NCI-H2227 (cell line): ENCODE data around the gene PTCHD1.

Source experiments
- DNase-seq: peaks from one replicate; lab custom pipeline; 2025; ENCODE audit not compliant: unreplicated experiment; lab: John Stamatoyannopoulos, UW

PTCHD1 gene

GRCh38 chrX:23334848-23335599, at the start of gene PTCHD1:
Gene PTCHD1 (plus strand): TSS chrX:23334849. CDS start chrX:23334876, 27 bp downstream.
- peak; percentile 15 for DNase-seq

- no peak for DNase-seq
Observed at GRCh38 chrX:23286731-23287130, 47.9 kb upstream of the PTCHD1 start.

GRCh38 chrX:23287191-23287725, 47.4 kb upstream of the PTCHD1 start:
- no peak for DNase-seq

- DNase-seq, result no peak
Observed at GRCh38 chrX:23292354-23292987, 42.2 kb upstream of the PTCHD1 start.

GRCh38 chrX:23292988-23293651, 41.5 kb upstream of the PTCHD1 start:
- no peak for DNase-seq

GRCh38 chrX:23304881-23305280, 29.8 kb upstream of the PTCHD1 start:
- DNase-seq, result no peak

- no peak for DNase-seq
Observed at GRCh38 chrX:23311731-23312130, 22.9 kb upstream of the PTCHD1 start.

GRCh38 chrX:23312136-23312535, 22.5 kb upstream of the PTCHD1 start:
- DNase-seq, result no peak

GRCh38 chrX:23317799-23318724, 16.6 kb upstream of the PTCHD1 start:
- DNase-seq, result no peak

- DNase-seq, result no peak
Observed at GRCh38 chrX:23327104-23327503, 7.5 kb upstream of the PTCHD1 start.

GRCh38 chrX:23331701-23332100, 2.9 kb upstream of the PTCHD1 start:
- no peak for DNase-seq

- peak; percentile 4 for DNase-seq
Observed at GRCh38 chrX:23332101-23332887, 2.4 kb upstream of the PTCHD1 start.

GRCh38 chrX:23332888-23333821, 1.5 kb upstream of the PTCHD1 start:
- DNase-seq, result no peak

GRCh38 chrX:23333842-23334520, 668 bp upstream of the PTCHD1 start:
- DNase-seq, result peak; percentile 9

GRCh38 chrX:23334521-23334847, 165 bp upstream of the PTCHD1 start:
- DNase-seq, result no peak

GRCh38 chrX:23338334-23338733, 3.7 kb downstream of the PTCHD1 start:
- DNase-seq, result no peak

GRCh38 chrX:23341452-23341851, 6.8 kb downstream of the PTCHD1 start:
- no peak for DNase-seq

GRCh38 chrX:23344238-23344903, 9.7 kb downstream of the PTCHD1 start:
- no peak for DNase-seq
